Measurements from ENCODE around the gene SLC22A13.
"Not testable (repeated sequence)": the region's sequence is repeated elsewhere in the genome, so short reads cannot be mapped to it uniquely, and the experiment has no call there.

Gene SLC22A13

GRCh38 chr3:38306941-38307340 lies 41.3 kb downstream of the SLC22A13 start:
- DNase-seq: no peak

- DNase-seq: no peak
Observed at GRCh38 chr3:38307599-38307998, 42.0 kb downstream of the SLC22A13 start.

GRCh38 chr3:38308456-38308855 lies 42.8 kb downstream of the SLC22A13 start:
- DNase-seq: no peak

- no peak for DNase-seq
Observed at GRCh38 chr3:38311476-38311875, 45.9 kb downstream of the SLC22A13 start.

GRCh38 chr3:38311941-38312340 lies 46.3 kb downstream of the SLC22A13 start:
- no peak for DNase-seq

GRCh38 chr3:38312356-38312755 lies 46.7 kb downstream of the SLC22A13 start:
- no peak for DNase-seq

GRCh38 chr3:38313263-38313662 lies 47.7 kb downstream of the SLC22A13 start:
- no peak for DNase-seq

GRCh38 chr3:38313695-38314094 lies 48.1 kb downstream of the SLC22A13 start:
- DNase-seq: no peak

- DNase-seq: no peak
Observed at GRCh38 chr3:38314112-38314763, 48.6 kb downstream of the SLC22A13 start.

- DNase-seq: no peak
Observed at GRCh38 chr3:38314764-38315487, 49.3 kb downstream of the SLC22A13 start.

GRCh38 chr3:38315488-38316230 lies 50.0 kb downstream of the SLC22A13 start:
- DNase-seq: no peak

GRCh38 chr3:38316356-38317191 lies 51.0 kb downstream of the SLC22A13 start:
- no peak for DNase-seq

- DNase-seq: no peak
Observed at GRCh38 chr3:38317192-38317759, 51.7 kb downstream of the SLC22A13 start.

- no peak for DNase-seq
Observed at GRCh38 chr3:38318766-38319671, 53.4 kb downstream of the SLC22A13 start.

- not testable (repeated sequence) for DNase-seq
Observed at GRCh38 chr3:38320638-38321037, 55.0 kb downstream of the SLC22A13 start.

GRCh38 chr3:38323060-38323459 lies 57.4 kb downstream of the SLC22A13 start:
- DNase-seq: no peak

- DNase-seq: no peak
Observed at GRCh38 chr3:38325256-38325655, 59.6 kb downstream of the SLC22A13 start.

GRCh38 chr3:38327335-38328009 lies 61.9 kb downstream of the SLC22A13 start:
- DNase-seq: no peak

Measured in CD4-positive, alpha-beta T cell treated with Interferon alpha-2 for 1 hour (primary cell).